Liver (tissue), 9 donors: ENCODE measurements around the gene GHITM. TPM values are rescaled to one million over a fixed set of nuclear protein-coding genes. Genes with fewer than 3 reads are reported as not detected.

Experiments used
- DNase-seq: peaks from one replicate; pipeline ENCODE4 v3.0.0-alpha.2; 2017; ENCODE audit warnings: low spot score
- H3K27ac ChIP-seq, 2 donors: one replicate each; pipeline ENCODE4 v1.7.0; 2013; ENCODE audit warnings: inconsistent platforms in 2 of 2, low read length in 2 of 2, control low read depth in 1 of 2, low read depth in 1 of 2, mild to moderate bottlenecking in 1 of 2
- H3K27me3 ChIP-seq, 4 donors: one replicate each; pipeline versions ENCODE4 v1.6.1 to v1.7.0; 2013; ENCODE audit warnings: low read length in 3 of 4, inconsistent platforms in 1 of 4, mild to moderate bottlenecking in 1 of 4, moderate library complexity in 1 of 4; ENCODE audit not compliant: control insufficient read depth in 4 of 4, insufficient read depth in 4 of 4
- H3K36me3 ChIP-seq, 4 donors: one replicate each; pipeline versions ENCODE4 v1.6.1 to v1.7.0; 2013; ENCODE audit warnings: low read length in 3 of 4, mild to moderate bottlenecking in 3 of 4, low read depth in 1 of 4, moderate library complexity in 1 of 4; ENCODE audit not compliant: control insufficient read depth in 4 of 4, insufficient read depth in 3 of 4
- H3K4me1 ChIP-seq, 4 donors: one replicate each; pipeline versions ENCODE4 v1.6.1 to v1.7.0; 2013; ENCODE audit warnings: low read length in 3 of 4, mild to moderate bottlenecking in 3 of 4, moderate library complexity in 1 of 4; ENCODE audit not compliant: control insufficient read depth in 4 of 4, insufficient read depth in 4 of 4
- H3K4me3 ChIP-seq, 3 donors: one replicate each; pipeline versions ENCODE4 v1.6.1 to v1.7.0; 2013; ENCODE audit warnings: low read length in 3 of 3, control low read depth in 1 of 3, low read depth in 1 of 3, mild to moderate bottlenecking in 1 of 3
- H3K9ac ChIP-seq, 2 donors: one replicate each; pipeline ENCODE4 v1.7.0; 2013; ENCODE audit warnings: low read length in 2 of 2, mild to moderate bottlenecking in 2 of 2, moderate library complexity in 2 of 2, control low read depth in 1 of 2, low read depth in 1 of 2
- H3K9me3 ChIP-seq, 4 donors: one replicate each; pipeline versions ENCODE4 v1.6.1 to v1.7.0; 2013; ENCODE audit warnings: low read length in 3 of 4; ENCODE audit not compliant: control insufficient read depth in 4 of 4
- EGR1 ChIP-seq, 2 donors: IDR thresholded peaks; 2 replicates each; pipeline ENCODE4 v1.6.1; 2016 to 2018; ENCODE audit warnings: antibody characterized with exemption in 2 of 2, low read depth in 2 of 2
- FOXA1 ChIP-seq: IDR thresholded peaks from 2 replicates; pipeline ENCODE4 v1.6.1; 2016; ENCODE audit warnings: antibody characterized with exemption
- FOXA2 ChIP-seq: IDR thresholded peaks from 2 replicates; pipeline ENCODE4 v1.6.1; 2016; ENCODE audit warnings: antibody characterized with exemption
- GABPA ChIP-seq, 2 donors: IDR thresholded peaks in 1 of 2; conservative IDR thresholded peaks in 1 of 2; 2 replicates each; pipeline ENCODE4 v1.6.1; 2016; ENCODE audit warnings: antibody characterized with exemption in 2 of 2, mild to moderate bottlenecking in 1 of 2, moderate library complexity in 1 of 2
- HNF4A ChIP-seq, 2 donors: conservative IDR thresholded peaks; 2 replicates each; pipeline ENCODE4 v1.6.1; 2016; ENCODE audit warnings: antibody characterized with exemption in 2 of 2, mild to moderate bottlenecking in 2 of 2
- JUND ChIP-seq, 2 donors: IDR thresholded peaks; 2 replicates each; pipeline ENCODE4 v1.6.1; 2016; ENCODE audit warnings: antibody characterized with exemption in 2 of 2
- NR2F2 ChIP-seq: IDR thresholded peaks from 2 replicates; pipeline ENCODE4 v1.6.1; 2016; ENCODE audit warnings: antibody characterized with exemption
- RAD21 ChIP-seq, 2 donors: IDR thresholded peaks; 2 replicates each; pipeline ENCODE4 v1.6.1; 2016; ENCODE audit warnings: antibody characterized with exemption in 2 of 2, mild to moderate bottlenecking in 2 of 2
- RXRA ChIP-seq, 2 donors: IDR thresholded peaks; 2 replicates each; pipeline ENCODE4 v1.6.1; 2017 to 2018; ENCODE audit warnings: antibody characterized with exemption in 2 of 2, mild to moderate bottlenecking in 1 of 2
- SP1 ChIP-seq: IDR thresholded peaks from 2 replicates; pipeline ENCODE4 v1.6.1; 2018; ENCODE audit warnings: antibody characterized with exemption, mild to moderate bottlenecking
- TAF1 ChIP-seq: conservative IDR thresholded peaks from 2 replicates; pipeline ENCODE4 v1.6.1; 2016; ENCODE audit warnings: antibody characterized with exemption, mild to moderate bottlenecking
- YY1 ChIP-seq: IDR thresholded peaks from 2 replicates; pipeline ENCODE4 v1.6.1; 2016; ENCODE audit warnings: antibody characterized with exemption, mild to moderate bottlenecking
- WGBS: extraction: QIAGEN DNeasy Blood & Tissue Kit; methylation state at CpG from one replicate; pipeline ENCODE4 v1.1.7; 2013; 5-methylcytosine and 5-hydroxymethylcytosine counted together
- polyA plus RNA-seq, 2 donors: library from polyadenylated mRNA; stranded (reverse) in 1 of 2; unstranded in 1 of 2; fragments of 200-250 nt in 1 of 2; fragments of >200 nt in 1 of 2; fragmentation: Nextera tagmentation in 1 of 2; extraction: Ambion mirVana in 1 of 2; gene quantifications; one replicate each; pipeline versions ENCODE4 v1.2.1 to v1.2.3, GENCODE V29; 2013 to 2015
- total RNA-seq, 2 donors: library from RNA; depleted of rRNA; stranded (reverse); fragments of >200 nt; gene quantifications; one replicate each; pipeline ENCODE4 v1.2.3, GENCODE V29; 2014
- TF ChIP-seq, protein P1 (sequence below): IDR thresholded peaks from 2 replicates; pipeline ENCODE4 v1.6.1; 2016; ENCODE audit warnings: antibody characterized with exemption
- TF ChIP-seq, protein P2 (sequence below): IDR thresholded peaks from 2 replicates; pipeline ENCODE4 v1.6.1; 2016; ENCODE audit warnings: antibody characterized with exemption
- TF ChIP-seq, protein P3 (sequence below): IDR thresholded peaks from 2 replicates; pipeline ENCODE4 v1.6.1; 2016; ENCODE audit warnings: antibody characterized with exemption, mild to moderate bottlenecking
- TF ChIP-seq, protein P4 (sequence below): IDR thresholded peaks from 2 replicates; pipeline ENCODE4 v1.6.1; 2016; ENCODE audit warnings: antibody characterized with exemption
- donor health status: healthy.
- donor health status: healthy.
- donor health status: healthy.
- donor health status: healthy.
- donor health status: healthy.

GHITM gene
- total and polyA plus RNA-seq, 4 donors: 156 to 252 (median 194) TPM

DNA sequence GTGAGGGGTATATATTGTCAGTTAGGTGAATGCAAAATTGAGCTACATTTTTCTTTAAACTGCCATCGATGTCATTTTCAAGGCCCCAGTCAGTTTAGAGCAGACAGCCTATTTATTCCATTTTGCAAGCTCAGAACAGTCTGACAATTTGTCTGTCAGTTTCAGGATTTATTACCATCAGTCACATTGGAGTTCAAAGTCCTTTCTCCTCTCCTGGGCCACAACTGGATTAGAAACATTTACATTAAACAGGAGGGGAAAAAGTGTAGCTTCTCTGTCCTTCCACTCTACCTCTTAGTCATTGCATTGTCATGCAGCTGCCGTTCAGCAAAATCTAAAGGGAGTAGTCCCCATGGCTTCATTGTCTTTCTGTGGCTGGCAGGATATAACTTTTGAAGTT, 3.5 kb upstream of the GHITM start:
- TF ChIP-seq NR2F2: no peak
- no peak for TF ChIP-seq RXRA (IDR thresholded peaks at IDR 0.05)
- no peak for TF ChIP-seq SP1
- TF ChIP-seq JUND (IDR thresholded peaks at IDR 0.05): no peak
- no peak for TF ChIP-seq GABPA (IDR thresholded peaks at IDR 0.05 in 1 of 2, conservative IDR thresholded peaks at IDR 0.05 in 1 of 2)
- TF ChIP-seq HNF4A (conservative IDR thresholded peaks at IDR 0.05): no peak
- TF ChIP-seq, protein P1, sequence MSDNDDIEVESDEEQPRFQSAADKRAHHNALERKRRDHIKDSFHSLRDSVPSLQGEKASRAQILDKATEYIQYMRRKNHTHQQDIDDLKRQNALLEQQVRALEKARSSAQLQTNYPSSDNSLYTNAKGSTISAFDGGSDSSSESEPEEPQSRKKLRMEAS: no peak
- no peak for TF ChIP-seq FOXA2
- TF ChIP-seq, protein P2, sequence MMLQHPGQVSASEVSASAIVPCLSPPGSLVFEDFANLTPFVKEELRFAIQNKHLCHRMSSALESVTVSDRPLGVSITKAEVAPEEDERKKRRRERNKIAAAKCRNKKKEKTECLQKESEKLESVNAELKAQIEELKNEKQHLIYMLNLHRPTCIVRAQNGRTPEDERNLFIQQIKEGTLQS: no peak
- TF ChIP-seq, protein P3, sequence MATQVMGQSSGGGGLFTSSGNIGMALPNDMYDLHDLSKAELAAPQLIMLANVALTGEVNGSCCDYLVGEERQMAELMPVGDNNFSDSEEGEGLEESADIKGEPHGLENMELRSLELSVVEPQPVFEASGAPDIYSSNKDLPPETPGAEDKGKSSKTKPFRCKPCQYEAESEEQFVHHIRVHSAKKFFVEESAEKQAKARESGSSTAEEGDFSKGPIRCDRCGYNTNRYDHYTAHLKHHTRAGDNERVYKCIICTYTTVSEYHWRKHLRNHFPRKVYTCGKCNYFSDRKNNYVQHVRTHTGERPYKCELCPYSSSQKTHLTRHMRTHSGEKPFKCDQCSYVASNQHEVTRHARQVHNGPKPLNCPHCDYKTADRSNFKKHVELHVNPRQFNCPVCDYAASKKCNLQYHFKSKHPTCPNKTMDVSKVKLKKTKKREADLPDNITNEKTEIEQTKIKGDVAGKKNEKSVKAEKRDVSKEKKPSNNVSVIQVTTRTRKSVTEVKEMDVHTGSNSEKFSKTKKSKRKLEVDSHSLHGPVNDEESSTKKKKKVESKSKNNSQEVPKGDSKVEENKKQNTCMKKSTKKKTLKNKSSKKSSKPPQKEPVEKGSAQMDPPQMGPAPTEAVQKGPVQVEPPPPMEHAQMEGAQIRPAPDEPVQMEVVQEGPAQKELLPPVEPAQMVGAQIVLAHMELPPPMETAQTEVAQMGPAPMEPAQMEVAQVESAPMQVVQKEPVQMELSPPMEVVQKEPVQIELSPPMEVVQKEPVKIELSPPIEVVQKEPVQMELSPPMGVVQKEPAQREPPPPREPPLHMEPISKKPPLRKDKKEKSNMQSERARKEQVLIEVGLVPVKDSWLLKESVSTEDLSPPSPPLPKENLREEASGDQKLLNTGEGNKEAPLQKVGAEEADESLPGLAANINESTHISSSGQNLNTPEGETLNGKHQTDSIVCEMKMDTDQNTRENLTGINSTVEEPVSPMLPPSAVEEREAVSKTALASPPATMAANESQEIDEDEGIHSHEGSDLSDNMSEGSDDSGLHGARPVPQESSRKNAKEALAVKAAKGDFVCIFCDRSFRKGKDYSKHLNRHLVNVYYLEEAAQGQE: no peak
- no peak for TF ChIP-seq RAD21 (IDR thresholded peaks at IDR 0.05)
- TF ChIP-seq, protein P4, sequence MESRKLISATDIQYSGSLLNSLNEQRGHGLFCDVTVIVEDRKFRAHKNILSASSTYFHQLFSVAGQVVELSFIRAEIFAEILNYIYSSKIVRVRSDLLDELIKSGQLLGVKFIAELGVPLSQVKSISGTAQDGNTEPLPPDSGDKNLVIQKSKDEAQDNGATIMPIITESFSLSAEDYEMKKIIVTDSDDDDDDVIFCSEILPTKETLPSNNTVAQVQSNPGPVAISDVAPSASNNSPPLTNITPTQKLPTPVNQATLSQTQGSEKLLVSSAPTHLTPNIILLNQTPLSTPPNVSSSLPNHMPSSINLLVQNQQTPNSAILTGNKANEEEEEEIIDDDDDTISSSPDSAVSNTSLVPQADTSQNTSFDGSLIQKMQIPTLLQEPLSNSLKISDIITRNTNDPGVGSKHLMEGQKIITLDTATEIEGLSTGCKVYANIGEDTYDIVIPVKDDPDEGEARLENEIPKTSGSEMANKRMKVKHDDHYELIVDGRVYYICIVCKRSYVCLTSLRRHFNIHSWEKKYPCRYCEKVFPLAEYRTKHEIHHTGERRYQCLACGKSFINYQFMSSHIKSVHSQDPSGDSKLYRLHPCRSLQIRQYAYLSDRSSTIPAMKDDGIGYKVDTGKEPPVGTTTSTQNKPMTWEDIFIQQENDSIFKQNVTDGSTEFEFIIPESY: no peak
- TF ChIP-seq EGR1 (IDR thresholded peaks at IDR 0.05; ENCODE audit: low read depth in 2 of 2): no peak
- TF ChIP-seq TAF1: no peak
- TF ChIP-seq YY1: no peak
- 68% methylated on average over 2 of the region's 2 CpGs for WGBS
- no peak overlapping the region for H3K4me3 ChIP-seq
- peaks cover 0 to 12% (median 9%) of the 10 kb centered on the region in 4 donors for H3K4me1 ChIP-seq
- no peaks in the 10 kb centered on the region for H3K36me3 ChIP-seq
- H3K27me3 ChIP-seq: no peaks in the 10 kb centered on the region
- no peaks in the 10 kb centered on the region for H3K9me3 ChIP-seq
- no peak overlapping the region for H3K27ac ChIP-seq
- DNase-seq: no peak
- no peak overlapping the region for H3K9ac ChIP-seq

DNA sequence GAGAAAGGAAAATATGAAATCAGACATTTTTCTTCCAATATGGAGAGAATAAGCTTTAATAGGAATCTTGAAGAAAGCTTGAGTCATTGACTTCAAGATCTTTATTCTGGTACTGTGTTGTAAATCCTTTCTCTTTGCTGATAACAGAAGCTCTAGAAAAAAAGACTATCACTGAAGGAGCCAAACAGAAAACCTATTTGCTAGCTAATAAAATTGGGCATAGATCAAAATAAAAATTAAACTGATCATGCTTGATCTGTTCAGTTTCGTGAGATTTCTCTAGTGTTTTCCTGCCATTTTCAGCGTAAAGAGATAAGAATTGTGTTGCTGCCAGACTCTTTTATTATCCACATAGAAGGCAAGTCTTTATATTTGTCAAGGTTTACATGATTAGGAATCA, 1.5 kb upstream of the GHITM start:
- no peak for DNase-seq
- Histone ChIP-seq H3K9ac (no peak overlapping the region), H3K9me3 (no peaks in the 10 kb centered on the region), H3K4me3 (no peak overlapping the region), H3K27ac (no peak overlapping the region), H3K36me3 (peaks cover 1 to 4% (median 3%) of the 10 kb centered on the region in 4 donors), H3K27me3 (no peaks in the 10 kb centered on the region), H3K4me1 (peaks cover 4 to 20% (median 17%) of the 10 kb centered on the region in 4 donors)
- 87% methylated on average over 2 of the region's 2 CpGs for WGBS
- TF ChIP-seq, protein P4: no peak
- TF ChIP-seq FOXA2 (no peak), FOXA1 (no peak)
- TF ChIP-seq, protein P3: no peak
